ENCODE measurements around the gene ZDHHC7. TPM values are rescaled to one million over a fixed set of nuclear protein-coding genes. Genes with fewer than 3 reads are reported as not detected.

Gene ZDHHC7
- total RNA-seq, 1 donor from 2014 or later: 59.2 TPM

- Mint-ChIP-seq H3K27ac (ENCODE audit: unreplicated experiment) (no peak overlapping the region), H3K36me3 (ENCODE audit: low read depth, unreplicated experiment) (peaks cover 28% of the 10 kb centered on the region), H3K4me1 (ENCODE audit: low read depth, unreplicated experiment) (peaks cover 13% of the 10 kb centered on the region)
Measured at GRCh38 chr16:84986879-84987278, 24.5 kb downstream of the ZDHHC7 start.

DNA sequence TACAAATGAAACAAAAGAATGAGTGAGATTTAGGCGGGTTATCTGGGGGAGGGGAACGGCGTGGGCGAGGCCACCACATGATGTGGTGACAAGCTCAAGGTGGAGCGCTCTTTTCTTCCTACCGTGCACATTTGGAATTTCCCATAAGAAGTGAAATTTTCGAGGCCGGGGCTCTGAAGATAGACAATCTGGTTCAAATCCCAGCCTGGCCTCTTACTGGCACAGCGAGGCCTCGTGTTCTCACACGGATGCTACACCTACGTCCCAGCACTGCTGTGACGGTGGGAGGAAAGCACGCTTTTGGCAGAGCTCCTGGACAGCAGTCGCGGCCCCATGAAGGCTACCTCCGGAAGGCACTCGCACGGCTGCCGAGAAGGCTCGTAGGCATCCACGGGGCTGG, 25.2 kb downstream of the ZDHHC7 start:
- H4K20me1 ChIP-seq (ENCODE audit: insufficient read depth, low read length): peaks cover 3% of the 10 kb centered on the region
- peaks cover 30% of the 10 kb centered on the region for H3K36me3 Mint-ChIP-seq (ENCODE audit: low read depth, unreplicated experiment)

More at GRCh38 chr16:84986879-84987278, 24.5 kb downstream of the ZDHHC7 start:
- peaks cover 19% of the 10 kb centered on the region for H3K36me3 ChIP-seq (ENCODE audit: insufficient read depth, low read length)
- Mint-ChIP-seq H3K27me3 (ENCODE audit: low read depth, unreplicated experiment) (no peaks in the 10 kb centered on the region), H3K4me3 (ENCODE audit: unreplicated experiment) (no peak overlapping the region), H3K9me3 (ENCODE audit: unreplicated experiment) (no peaks in the 10 kb centered on the region)
- no peak overlapping the region for H2AFZ ChIP-seq (ENCODE audit: low read depth, low read length)
- H3K9ac ChIP-seq (ENCODE audit: low read length): no peak overlapping the region
- no peak for TF ChIP-seq EZH2 (IDR thresholded peaks at IDR 0.05; ENCODE audit: insufficient read depth, low read length)
- TF ChIP-seq, protein P1, sequence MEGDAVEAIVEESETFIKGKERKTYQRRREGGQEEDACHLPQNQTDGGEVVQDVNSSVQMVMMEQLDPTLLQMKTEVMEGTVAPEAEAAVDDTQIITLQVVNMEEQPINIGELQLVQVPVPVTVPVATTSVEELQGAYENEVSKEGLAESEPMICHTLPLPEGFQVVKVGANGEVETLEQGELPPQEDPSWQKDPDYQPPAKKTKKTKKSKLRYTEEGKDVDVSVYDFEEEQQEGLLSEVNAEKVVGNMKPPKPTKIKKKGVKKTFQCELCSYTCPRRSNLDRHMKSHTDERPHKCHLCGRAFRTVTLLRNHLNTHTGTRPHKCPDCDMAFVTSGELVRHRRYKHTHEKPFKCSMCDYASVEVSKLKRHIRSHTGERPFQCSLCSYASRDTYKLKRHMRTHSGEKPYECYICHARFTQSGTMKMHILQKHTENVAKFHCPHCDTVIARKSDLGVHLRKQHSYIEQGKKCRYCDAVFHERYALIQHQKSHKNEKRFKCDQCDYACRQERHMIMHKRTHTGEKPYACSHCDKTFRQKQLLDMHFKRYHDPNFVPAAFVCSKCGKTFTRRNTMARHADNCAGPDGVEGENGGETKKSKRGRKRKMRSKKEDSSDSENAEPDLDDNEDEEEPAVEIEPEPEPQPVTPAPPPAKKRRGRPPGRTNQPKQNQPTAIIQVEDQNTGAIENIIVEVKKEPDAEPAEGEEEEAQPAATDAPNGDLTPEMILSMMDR (IDR thresholded peaks at IDR 0.05; ENCODE audit: insufficient read depth, low read depth, low read length): no peak
- DNase-seq (ENCODE audit: low read depth): no peak
- no peaks in the 10 kb centered on the region for H3K27me3 ChIP-seq (ENCODE audit: insufficient read depth, low read length)
- FAIRE-seq: no peak
- H3K4me1 ChIP-seq (ENCODE audit: insufficient read depth, low read length): peaks cover 20% of the 10 kb centered on the region
- no peak overlapping the region for H3K4me2 ChIP-seq (ENCODE audit: low read length)
- peaks cover 3% of the 10 kb centered on the region for H4K20me1 ChIP-seq (ENCODE audit: insufficient read depth, low read length)
- no peaks in the 10 kb centered on the region for H3K9me3 ChIP-seq (ENCODE audit: insufficient read depth, low read depth, low read length)
- peaks cover 74% of the 10 kb centered on the region for H3K79me2 ChIP-seq (ENCODE audit: insufficient read depth, low read length)
- no peak overlapping the region for H3K4me3 ChIP-seq (ENCODE audit: insufficient read depth, low read depth, low read length)
- H3K27ac ChIP-seq (ENCODE audit: low read depth, low read length): no peak overlapping the region

More for the DNA sequence above, 25.2 kb downstream of the ZDHHC7 start:
- Mint-ChIP-seq H3K27ac (ENCODE audit: unreplicated experiment) (no peak overlapping the region), H3K27me3 (ENCODE audit: low read depth, unreplicated experiment) (no peaks in the 10 kb centered on the region), H3K9me3 (ENCODE audit: unreplicated experiment) (no peaks in the 10 kb centered on the region), H3K4me3 (ENCODE audit: unreplicated experiment) (no peak overlapping the region), H3K4me1 (ENCODE audit: low read depth, unreplicated experiment) (peaks cover 13% of the 10 kb centered on the region)
- no peak for DNase-seq (ENCODE audit: low read depth)
- Histone ChIP-seq H3K4me1 (ENCODE audit: insufficient read depth, low read length) (peaks cover 20% of the 10 kb centered on the region), H3K27ac (ENCODE audit: low read depth, low read length) (peak overlapping the region; percentile 45), H3K4me3 (ENCODE audit: insufficient read depth, low read depth, low read length) (no peak overlapping the region), H3K9me3 (ENCODE audit: insufficient read depth, low read depth, low read length) (no peaks in the 10 kb centered on the region), H3K9ac (ENCODE audit: low read length) (no peak overlapping the region), H2AFZ (ENCODE audit: low read depth, low read length) (no peak overlapping the region), H3K27me3 (ENCODE audit: insufficient read depth, low read length) (no peaks in the 10 kb centered on the region), H3K36me3 (ENCODE audit: insufficient read depth, low read length) (peaks cover 23% of the 10 kb centered on the region), H3K79me2 (ENCODE audit: insufficient read depth, low read length) (peaks cover 76% of the 10 kb centered on the region), H3K4me2 (ENCODE audit: low read length) (no peak overlapping the region)
- FAIRE-seq: no peak
- no peak for TF ChIP-seq EZH2 (IDR thresholded peaks at IDR 0.05; ENCODE audit: insufficient read depth, low read length)
- TF ChIP-seq, protein P1 (IDR thresholded peaks at IDR 0.05; ENCODE audit: insufficient read depth, low read depth, low read length): no peak

All from astrocyte (in vitro differentiated cells and primary cell).